Peyer's patch (tissue), 4 donors: ENCODE measurements around the gene MYH3.

Experiments used
- CTCF ChIP-seq, 6 experiments: fragments of 450-650 bp in 4 of 6; fragments of 200-600 bp in 2 of 6; sonication (generic) in 1 of 6; IDR thresholded peaks; one replicate each; pipeline ENCODE4 v1.5.1; 2017 to 2019; ENCODE audit warnings: antibody characterized with exemption in 6 of 6, mild to moderate bottlenecking in 3 of 6, moderate library complexity in 1 of 6
- POLR2A ChIP-seq, 2 donors: fragments of 450-650 bp; IDR thresholded peaks; one replicate each; pipeline ENCODE4 v1.5.1; 2017; ENCODE audit warnings: antibody characterized with exemption in 2 of 2, mild to moderate bottlenecking in 2 of 2, moderate library complexity in 2 of 2

GRCh38 chr17:10661437-10661836 lies 4.3 kb upstream of the MYH3 start:
- TF ChIP-seq CTCF (IDR thresholded peaks at IDR 0.05) (no peak), POLR2A (IDR thresholded peaks at IDR 0.05) (no peak)
